ENCODE measurements around the gene CRABP2. TPM values are rescaled to one million over a fixed set of nuclear protein-coding genes. Genes with fewer than 3 reads are reported as not detected.
A peak's percentile ranks its signal among the peaks of the same experiment; 100 is the strongest.

CRABP2 gene
- polyA plus RNA-seq, 1 of the 3 experiments (the other 2 are of a cell fraction): 42.1 TPM

DNA sequence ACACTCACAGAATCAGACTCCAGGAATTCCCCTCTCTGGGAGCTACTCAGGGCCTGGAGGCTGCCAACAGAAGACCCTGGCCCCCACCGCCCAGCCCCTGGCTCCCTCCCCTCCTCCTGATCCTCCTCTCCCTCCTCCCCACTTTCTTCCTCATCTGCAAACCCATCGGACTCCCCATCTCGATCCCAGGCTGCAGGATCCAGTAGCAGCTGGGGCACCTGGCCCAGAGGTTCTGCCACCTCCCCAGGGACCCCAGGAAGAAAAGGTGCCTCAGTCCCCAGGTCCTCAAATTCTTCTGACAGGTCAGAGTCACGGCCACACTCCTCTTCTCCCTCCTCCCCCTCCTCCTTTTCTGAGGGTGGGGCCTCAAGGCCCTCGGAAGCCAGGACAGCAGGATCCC lies 35.6 kb downstream of the CRABP2 start (continued):
- TF ChIP-seq, protein P1, sequence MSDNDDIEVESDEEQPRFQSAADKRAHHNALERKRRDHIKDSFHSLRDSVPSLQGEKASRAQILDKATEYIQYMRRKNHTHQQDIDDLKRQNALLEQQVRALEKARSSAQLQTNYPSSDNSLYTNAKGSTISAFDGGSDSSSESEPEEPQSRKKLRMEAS (IDR thresholded peaks at IDR 0.05; ENCODE audit: low read depth): no peak
- no peak for TF ChIP-seq SIN3A (IDR thresholded peaks at IDR 0.05; ENCODE audit: borderline replicate concordance, low read depth, low read length)
- no peak for TF ChIP-seq GATA2 (CRISPR knock-in tag; IDR thresholded peaks at IDR 0.05)

DNA sequence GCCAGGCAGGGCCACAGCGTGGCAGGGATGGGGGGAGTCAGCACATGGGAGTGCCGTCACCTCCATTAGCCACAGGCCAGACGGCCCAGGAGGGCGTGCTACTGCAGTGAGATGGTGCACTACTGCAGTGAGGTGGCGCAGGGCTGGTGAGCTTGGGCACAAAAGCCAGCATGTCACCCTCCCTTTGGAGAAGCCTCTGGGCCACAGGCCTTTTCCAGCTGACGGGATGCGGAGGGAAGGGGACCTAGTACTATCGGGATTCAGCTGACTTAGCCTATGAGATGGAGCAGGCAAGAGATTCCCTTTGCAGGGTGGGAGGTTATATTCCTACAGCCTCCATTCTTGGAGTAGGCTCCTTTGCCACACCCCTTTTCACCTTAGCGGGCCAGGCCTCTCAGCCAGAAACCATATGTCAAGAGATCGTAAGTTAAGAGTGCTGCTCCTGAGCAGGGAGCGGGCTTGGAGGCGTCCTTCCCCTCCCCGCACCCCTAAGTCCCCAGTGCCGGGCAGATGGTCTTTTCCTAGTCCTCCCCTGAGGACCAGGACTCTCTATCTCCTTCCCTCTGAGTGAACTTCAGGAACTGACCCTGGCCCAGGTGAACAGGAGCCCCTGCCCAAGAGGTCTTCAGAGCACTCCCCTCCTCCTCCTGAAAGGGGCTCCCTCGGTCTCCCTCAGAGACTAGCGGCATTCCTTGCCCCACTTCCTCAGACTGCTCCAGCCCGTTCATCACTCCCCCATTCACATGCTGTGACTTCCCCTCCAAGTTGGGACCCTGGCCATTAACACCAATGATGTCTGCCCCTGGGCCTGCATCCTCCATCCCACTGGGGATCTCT lies 36.4 kb downstream of the CRABP2 start:
- Histone ChIP-seq H3K4me2 (no peak overlapping the region), H3K4me3 (ENCODE audit: low read depth in 2 of 2, low read length in 1 of 2) (no peak overlapping the region), H3K79me2 (ENCODE audit: insufficient read depth) (no peaks in the 10 kb centered on the region), H3K9ac (no peak overlapping the region), H3K4me1 (ENCODE audit: control insufficient read depth in 1 of 2, insufficient read depth in 2 of 2, low read depth in 1 of 2, low read length in 1 of 2) (peaks cover 9 to 51% of the 10 kb centered on the region in 2 experiments; a peak in 3 of 4 replicates), H3K9me2 (no peaks in the 10 kb centered on the region), H4K20me1 (ENCODE audit: insufficient read depth) (no peaks in the 10 kb centered on the region), H3K27me3 (ENCODE audit: insufficient read depth) (no peaks in the 10 kb centered on the region), H2AFZ (ENCODE audit: low read depth) (no peak overlapping the region), H3F3A (replicated peaks; ENCODE audit: insufficient read depth) (no peaks in the 10 kb centered on the region), H3K36me3 (replicated peaks in 1 of 2; ENCODE audit: control insufficient read depth in 1 of 2, insufficient read depth in 2 of 2, low read length in 1 of 2) (peaks cover 12 to 22% of the 10 kb centered on the region in 2 experiments), H3K27ac (ENCODE audit: low read depth in 2 of 2, low read length in 1 of 2) (peak overlapping the region in 1 of 2 experiments; percentile 75; a peak in 2 of 4 replicates), H3K9me3 (no peaks in the 10 kb centered on the region)
- ChIA-PET POLR2A (interaction anchor here (2.1 kb wide), 1 partner anchor 8 kb away, joined by 18 read pairs; the partner anchor contains the start of gene NES), CTCF (interaction anchor here (0.7 to 3.9 kb wide), 9 partner anchors 9 to 57 kb away, joined by 3 to 28 read pairs (median 5); partner anchors contain the start of gene NES)
- 89% methylated on average over 14 of the region's 17 CpGs for WGBS (ENCODE audit: low lambda C conversion rate)
- DNase-seq: peak; percentile 66
- TF ChIP-seq GABPA (IDR thresholded peaks at IDR 0.05; ENCODE audit: low read depth) (no peak), MXI1 (IDR thresholded peaks at IDR 0.05; ENCODE audit: low read depth, low read length) (peak; percentile 53; the same call in 1 of the 2 replicates)

DNA sequence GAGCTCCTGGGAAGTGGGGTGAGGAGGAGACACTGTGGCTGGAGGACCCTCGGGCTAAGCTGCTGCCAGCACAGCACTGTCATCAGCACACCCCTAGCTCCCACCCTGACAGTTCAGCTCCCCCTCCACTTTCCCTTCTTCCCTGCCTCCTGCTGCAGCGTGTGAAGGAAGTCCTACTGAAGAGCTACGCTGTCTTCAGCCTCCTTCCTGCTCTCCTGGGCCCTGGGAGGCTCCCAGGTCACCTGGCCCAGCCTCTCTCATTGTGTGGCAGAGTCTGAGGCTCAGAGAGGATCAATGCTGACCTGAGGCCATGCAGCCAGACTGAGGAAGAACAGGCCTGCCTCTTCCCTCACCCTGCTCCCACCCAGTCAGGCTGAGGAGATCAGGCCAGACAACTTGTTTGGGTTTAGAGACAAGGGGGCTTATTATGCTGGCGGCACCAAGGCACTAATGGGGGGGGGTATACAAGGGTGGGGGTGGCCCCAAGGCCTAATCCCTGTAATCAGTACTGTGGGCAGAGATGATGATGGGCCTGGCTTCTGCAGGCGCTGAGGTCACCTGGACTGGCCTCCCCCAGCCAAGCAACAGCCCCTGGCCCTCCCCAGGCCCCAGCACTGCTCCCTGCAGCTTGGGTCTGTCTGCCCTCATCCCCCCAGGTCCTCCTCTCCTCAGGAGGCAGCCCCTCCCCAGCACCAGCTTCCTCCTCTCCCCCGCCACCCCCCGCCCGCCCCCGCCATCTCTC lies 37.2 kb downstream of the CRABP2 start:
- POLR2A ChIA-PET: interaction anchor here (0.6 to 2.1 kb wide), 3 partner anchors 9 to 545 kb away, joined by 3 to 18 read pairs (median 3); partner anchors contain the start of gene NES
- Histone ChIP-seq H4K20me1 (ENCODE audit: insufficient read depth) (no peaks in the 10 kb centered on the region), H2AFZ (ENCODE audit: low read depth) (no peak overlapping the region), H3K4me2 (no peak overlapping the region), H3K4me3 (ENCODE audit: low read depth in 2 of 2, low read length in 1 of 2) (no peak overlapping the region), H3K9ac (no peak overlapping the region), H3K4me1 (ENCODE audit: control insufficient read depth in 1 of 2, insufficient read depth in 2 of 2, low read depth in 1 of 2, low read length in 1 of 2) (peaks cover 13 to 44% of the 10 kb centered on the region in 2 experiments; a peak in 3 of 4 replicates), H3F3A (replicated peaks; ENCODE audit: insufficient read depth) (no peaks in the 10 kb centered on the region), H3K9me3 (no peaks in the 10 kb centered on the region), H3K79me2 (ENCODE audit: insufficient read depth) (no peaks in the 10 kb centered on the region), H3K27ac (ENCODE audit: low read depth in 2 of 2, low read length in 1 of 2) (peak overlapping the region in 1 of 2 experiments; percentile 75; a peak in 2 of 4 replicates), H3K27me3 (ENCODE audit: insufficient read depth) (no peaks in the 10 kb centered on the region), H3K36me3 (replicated peaks in 1 of 2; ENCODE audit: control insufficient read depth in 1 of 2, insufficient read depth in 2 of 2, low read length in 1 of 2) (peaks cover 12 to 19% of the 10 kb centered on the region in 2 experiments), H3K9me2 (no peaks in the 10 kb centered on the region)
- DNase-seq: no peak
- 0 out of 2 replicates have a peak, but pooled peaks have one; percentile 7 for TF ChIP-seq SMC3 (IDR thresholded peaks at IDR 0.05; ENCODE audit: low read depth, low read length)
- TF ChIP-seq, protein P2, sequence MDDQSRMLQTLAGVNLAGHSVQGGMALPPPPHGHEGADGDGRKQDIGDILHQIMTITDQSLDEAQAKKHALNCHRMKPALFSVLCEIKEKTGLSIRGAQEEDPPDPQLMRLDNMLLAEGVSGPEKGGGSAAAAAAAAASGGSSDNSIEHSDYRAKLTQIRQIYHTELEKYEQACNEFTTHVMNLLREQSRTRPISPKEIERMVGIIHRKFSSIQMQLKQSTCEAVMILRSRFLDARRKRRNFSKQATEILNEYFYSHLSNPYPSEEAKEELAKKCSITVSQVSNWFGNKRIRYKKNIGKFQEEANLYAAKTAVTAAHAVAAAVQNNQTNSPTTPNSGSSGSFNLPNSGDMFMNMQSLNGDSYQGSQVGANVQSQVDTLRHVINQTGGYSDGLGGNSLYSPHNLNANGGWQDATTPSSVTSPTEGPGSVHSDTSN (IDR thresholded peaks at IDR 0.05): no peak; the same call in 1 of the 2 replicates
- WGBS (ENCODE audit: low lambda C conversion rate): 84% methylated on average over 4 of the region's 9 CpGs
- CTCF ChIA-PET: interaction anchor here (0.6 to 3.9 kb wide), 10 partner anchors 9 to 58 kb away, joined by 3 to 28 read pairs (median 6); partner anchors contain the start of genes HAPLN2 and NES

Measured in SK-N-SH (cell line).